Osteocyte (in vitro differentiated cells): Measurements from ENCODE around the gene PHTF2. TPM values are rescaled to one million over a fixed set of nuclear protein-coding genes. Genes with fewer than 3 reads are reported as not detected.

Source experiments
- DNase-seq: peaks from one replicate; pipeline ENCODE4 v3.0.0; 2021; ENCODE audit warnings: mixed read lengths; ENCODE audit not compliant: unreplicated experiment; ENCODE audit errors: extremely low spot score
- H3K27ac Mint-ChIP-seq: one replicate; pipeline ENCODE4 v1.8.0; 2021; ENCODE audit warnings: mild to moderate bottlenecking, mixed read lengths; ENCODE audit not compliant: unreplicated experiment
- H3K27me3 Mint-ChIP-seq: one replicate; pipeline ENCODE4 v1.8.0; 2021; ENCODE audit warnings: mixed read lengths; ENCODE audit not compliant: unreplicated experiment
- H3K36me3 Mint-ChIP-seq: one replicate; pipeline ENCODE4 v1.8.0; 2021; ENCODE audit warnings: mixed read lengths; ENCODE audit not compliant: unreplicated experiment
- H3K4me1 Mint-ChIP-seq: one replicate; pipeline ENCODE4 v1.8.0; 2021; ENCODE audit warnings: mixed read lengths; ENCODE audit not compliant: unreplicated experiment
- H3K4me3 Mint-ChIP-seq: one replicate; pipeline ENCODE4 v1.8.0; 2021; ENCODE audit warnings: mild to moderate bottlenecking, moderate library complexity, mixed read lengths; ENCODE audit not compliant: unreplicated experiment
- H3K9me3 Mint-ChIP-seq: one replicate; pipeline ENCODE4 v1.8.0; 2021; ENCODE audit warnings: mixed read lengths; ENCODE audit not compliant: unreplicated experiment
- total RNA-seq: library from RNA; stranded (reverse); gene quantifications from 2 replicates; pipeline ENCODE4 v1.2.1, GENCODE V29; 2021
- TF ChIP-seq, protein P1 (sequence below): fragments of 200-600 bp; sonication (generic); IDR thresholded peaks from 2 replicates; pipeline ENCODE4 v1.5.0; 2021; ENCODE audit warnings: antibody characterized with exemption, mild to moderate bottlenecking, moderate library complexity

Gene PHTF2
- total RNA-seq, 1 donor from 2014 or later = 29.3 TPM

- TF ChIP-seq, protein P1, sequence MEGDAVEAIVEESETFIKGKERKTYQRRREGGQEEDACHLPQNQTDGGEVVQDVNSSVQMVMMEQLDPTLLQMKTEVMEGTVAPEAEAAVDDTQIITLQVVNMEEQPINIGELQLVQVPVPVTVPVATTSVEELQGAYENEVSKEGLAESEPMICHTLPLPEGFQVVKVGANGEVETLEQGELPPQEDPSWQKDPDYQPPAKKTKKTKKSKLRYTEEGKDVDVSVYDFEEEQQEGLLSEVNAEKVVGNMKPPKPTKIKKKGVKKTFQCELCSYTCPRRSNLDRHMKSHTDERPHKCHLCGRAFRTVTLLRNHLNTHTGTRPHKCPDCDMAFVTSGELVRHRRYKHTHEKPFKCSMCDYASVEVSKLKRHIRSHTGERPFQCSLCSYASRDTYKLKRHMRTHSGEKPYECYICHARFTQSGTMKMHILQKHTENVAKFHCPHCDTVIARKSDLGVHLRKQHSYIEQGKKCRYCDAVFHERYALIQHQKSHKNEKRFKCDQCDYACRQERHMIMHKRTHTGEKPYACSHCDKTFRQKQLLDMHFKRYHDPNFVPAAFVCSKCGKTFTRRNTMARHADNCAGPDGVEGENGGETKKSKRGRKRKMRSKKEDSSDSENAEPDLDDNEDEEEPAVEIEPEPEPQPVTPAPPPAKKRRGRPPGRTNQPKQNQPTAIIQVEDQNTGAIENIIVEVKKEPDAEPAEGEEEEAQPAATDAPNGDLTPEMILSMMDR = no peak
- no peak overlapping the region for H3K27ac Mint-ChIP-seq
- H3K9me3 Mint-ChIP-seq = no peaks in the 10 kb centered on the region
- no peak overlapping the region for H3K4me3 Mint-ChIP-seq
- no peaks in the 10 kb centered on the region for H3K4me1 Mint-ChIP-seq
- H3K36me3 Mint-ChIP-seq = no peaks in the 10 kb centered on the region
- DNase-seq = no peak
- H3K27me3 Mint-ChIP-seq = no peaks in the 10 kb centered on the region
Observed at GRCh38 chr7:77843194-77843593, 44.6 kb downstream of the PHTF2 start.

DNA sequence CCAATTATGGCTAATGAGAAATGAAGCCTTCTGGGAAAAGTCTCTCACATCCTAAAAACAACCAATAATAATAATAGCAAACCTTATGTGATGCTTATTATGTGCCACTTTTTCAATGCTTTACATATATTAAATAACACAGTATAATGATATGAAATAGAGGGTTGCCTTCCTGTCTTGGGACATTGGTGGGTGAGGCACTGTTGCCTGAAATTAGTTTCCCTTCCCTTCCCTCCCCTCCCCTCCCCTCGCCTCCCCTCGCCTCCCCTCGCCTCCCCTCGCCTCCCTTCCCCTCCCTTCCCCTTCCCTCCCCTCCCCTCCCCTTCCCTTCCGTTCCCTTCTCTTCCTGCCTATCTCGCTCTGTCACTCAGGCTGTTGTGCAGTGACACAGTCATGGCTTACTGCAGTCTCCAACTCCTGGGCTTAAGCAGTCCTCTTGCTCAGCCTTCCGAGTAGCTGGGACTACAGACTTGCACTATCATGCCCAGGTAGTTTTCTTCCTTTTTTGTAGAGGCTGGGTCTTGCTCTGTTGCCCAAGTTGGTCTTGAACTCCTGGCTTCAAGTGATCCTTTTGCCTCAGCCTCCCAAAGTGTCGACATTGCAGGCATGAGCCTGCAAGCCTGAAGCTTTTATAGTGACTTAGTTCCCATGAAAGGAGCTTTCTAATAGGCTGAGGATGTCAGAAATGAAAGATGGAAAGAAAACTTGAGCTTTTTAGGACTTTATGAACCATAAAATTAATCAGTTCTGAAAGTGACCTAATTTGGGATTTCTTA lies 47.9 kb downstream of the PHTF2 start:
- no peak overlapping the region for H3K4me3 Mint-ChIP-seq
- no peaks in the 10 kb centered on the region for H3K4me1 Mint-ChIP-seq
- no peaks in the 10 kb centered on the region for H3K9me3 Mint-ChIP-seq
- peaks cover 1% of the 10 kb centered on the region for H3K36me3 Mint-ChIP-seq
- no peak for DNase-seq
- no peak overlapping the region for H3K27ac Mint-ChIP-seq
- TF ChIP-seq, protein P1 = no peak
- H3K27me3 Mint-ChIP-seq = no peaks in the 10 kb centered on the region

DNA sequence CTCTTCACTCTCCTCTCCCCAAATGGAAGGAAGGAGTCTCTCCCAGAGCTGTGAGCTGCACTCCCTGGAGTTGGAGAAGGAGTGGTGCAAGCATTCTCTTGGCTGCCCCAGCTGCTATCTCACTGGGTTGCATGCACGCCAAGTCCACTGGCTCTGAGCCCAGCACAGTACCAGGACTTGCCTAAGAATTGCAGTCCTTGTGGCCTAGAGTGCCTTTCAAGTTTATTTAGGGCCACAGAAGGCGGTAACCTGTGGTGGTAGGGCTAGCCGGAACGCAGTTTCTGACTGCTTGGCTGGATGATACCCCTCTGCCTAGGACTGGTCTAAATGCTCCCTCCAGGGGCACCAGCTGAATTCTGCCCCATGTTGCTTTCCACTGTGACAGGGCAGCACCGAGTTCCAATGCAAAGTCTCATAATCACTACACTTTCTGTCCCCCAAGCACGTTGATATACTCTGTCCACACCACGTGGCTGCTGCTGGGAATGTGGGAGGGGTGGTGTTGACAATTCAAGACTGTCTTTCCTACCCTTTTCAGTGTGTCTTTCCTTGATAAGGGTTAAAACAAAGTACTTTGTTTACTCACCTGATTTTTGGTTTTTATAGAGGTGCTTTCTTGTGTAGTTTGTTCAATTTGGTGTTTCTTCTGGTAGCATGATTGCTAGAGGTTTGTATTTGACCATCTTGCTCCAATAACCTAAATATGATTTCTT lies 57.0 kb downstream of the PHTF2 start:
- no peaks in the 10 kb centered on the region for H3K4me1 Mint-ChIP-seq
- TF ChIP-seq, protein P1 = no peak

DNA sequence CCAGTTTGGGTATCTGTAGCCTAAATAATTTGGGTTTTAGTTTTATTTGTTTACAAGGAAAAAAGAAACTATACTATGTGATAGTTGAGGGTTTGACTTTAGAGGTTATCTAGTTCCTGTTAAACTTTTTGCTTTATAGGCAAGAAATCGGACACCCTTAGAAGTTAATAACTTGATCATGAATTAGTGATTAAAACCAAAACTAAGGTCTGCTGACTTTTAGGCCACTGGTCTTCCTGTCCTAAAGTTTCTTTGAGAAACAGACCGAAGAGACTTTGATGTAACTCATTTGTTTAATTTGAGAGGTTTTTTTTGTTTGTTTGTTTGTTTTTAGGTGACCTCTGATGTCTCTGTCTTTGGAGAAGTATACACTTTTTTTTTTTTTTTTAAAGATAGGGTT lies 59.7 kb downstream of the PHTF2 start:
- no peaks in the 10 kb centered on the region for H3K27me3 Mint-ChIP-seq
- H3K4me1 Mint-ChIP-seq = no peaks in the 10 kb centered on the region
- H3K36me3 Mint-ChIP-seq = peaks cover 3% of the 10 kb centered on the region
- no peaks in the 10 kb centered on the region for H3K9me3 Mint-ChIP-seq
- H3K27ac Mint-ChIP-seq = no peak overlapping the region
- DNase-seq = no peak
- no peak overlapping the region for H3K4me3 Mint-ChIP-seq
- TF ChIP-seq, protein P1 = no peak

More for the DNA sequence above, 57.0 kb downstream of the PHTF2 start:
- H3K36me3 Mint-ChIP-seq = no peaks in the 10 kb centered on the region
- H3K9me3 Mint-ChIP-seq = no peaks in the 10 kb centered on the region
- no peak for DNase-seq
- H3K27ac Mint-ChIP-seq = no peak overlapping the region
- H3K27me3 Mint-ChIP-seq = no peaks in the 10 kb centered on the region
- H3K4me3 Mint-ChIP-seq = no peak overlapping the region

GRCh38 chr7:77859343-77859742 lies 60.8 kb downstream of the PHTF2 start:
- Mint-ChIP-seq H3K36me3 (peaks cover 3% of the 10 kb centered on the region), H3K4me3 (no peak overlapping the region), H3K27me3 (no peaks in the 10 kb centered on the region), H3K4me1 (no peaks in the 10 kb centered on the region), H3K9me3 (no peaks in the 10 kb centered on the region), H3K27ac (no peak overlapping the region)
- TF ChIP-seq, protein P1 = no peak
- DNase-seq = no peak
